Panc1 (cell line): ENCODE data around the gene ANK3. TPM values are rescaled to one million over a fixed set of nuclear protein-coding genes. Genes with fewer than 3 reads are reported as not detected.

Experiments used
- ATAC-seq: fragments of 200-7000 bp; cut with Tn5 transposase; 2 replicates; pipeline ENCODE4 v1.9.1; 2020; ENCODE audit warnings: mild to moderate bottlenecking, moderate library complexity
- BruUV-seq: library from RNA; stranded (reverse); fragments of 400-500 nt; replicated peaks from 2 replicates; lab custom pipeline; 2021; lab: Mats Ljungman, UMichigan
- CTCF ChIA-PET: fragments of 300-600 bp; sonication (Branson Sonifier 250); formaldehyde crosslinking; loops from one replicate; lab custom pipeline; 2022; ENCODE audit warnings: antibody characterized with exemption; lab: Charles Lee
- POLR2A ChIA-PET: fragments of 300-600 bp; sonication (Branson Sonifier 250); formaldehyde crosslinking; loops from one replicate; lab custom pipeline; 2022; ENCODE audit warnings: antibody characterized with exemption; lab: Charles Lee
- DNase-seq: peaks from one replicate; pipeline ENCODE4 v3.0.0-alpha.2; 2010; ENCODE audit warnings: low read depth, low spot score
- H3K27ac ChIP-seq: 2 replicates; pipeline ENCODE4 v1.5.1; 2011; ENCODE audit warnings: mild to moderate bottlenecking, low read length, inconsistent platforms
- H3K27me3 ChIP-seq: fragments of 200-500 bp; sonication (Bioruptor generic); 2 replicates; pipeline ENCODE4 v1.6.0; 2014; ENCODE audit warnings: low read length, inconsistent platforms; ENCODE audit not compliant: control insufficient read depth, insufficient read depth
- H3K36me3 ChIP-seq: fragments of 200-500 bp; sonication (Bioruptor generic); 2 replicates; pipeline ENCODE4 v1.5.1; 2014; ENCODE audit warnings: inconsistent platforms, mild to moderate bottlenecking, low read length, moderate library complexity; ENCODE audit not compliant: control insufficient read depth, insufficient read depth
- H3K4me1 ChIP-seq: 2 replicates; pipeline ENCODE4 v1.5.1; 2011; ENCODE audit warnings: inconsistent platforms, mild to moderate bottlenecking, low read length, moderate library complexity; ENCODE audit not compliant: control insufficient read depth, insufficient read depth
- H3K4me3 ChIP-seq, 2 experiments: 2 replicates each; pipeline ENCODE4 v1.5.1; 2011 to 2012; ENCODE audit warnings: low read depth in 2 of 2, low read length in 2 of 2, mild to moderate bottlenecking in 2 of 2, inconsistent platforms in 1 of 2, moderate library complexity in 1 of 2
- H3K9me3 ChIP-seq: fragments of 200-500 bp; sonication (Bioruptor generic); 2 replicates; pipeline ENCODE4 v1.5.1; 2014; ENCODE audit warnings: low read depth, mild to moderate bottlenecking, inconsistent platforms, low read length, moderate library complexity; ENCODE audit not compliant: control insufficient read depth, insufficient read depth
- CTCF ChIP-seq: fragments of 450-650 bp; IDR thresholded peaks from 2 replicates; pipeline ENCODE4 v1.5.1; 2017; ENCODE audit warnings: mild to moderate bottlenecking
- POLR2AphosphoS5 ChIP-seq: IDR thresholded peaks from 2 replicates; pipeline ENCODE4 v1.6.1; 2012; ENCODE audit warnings: mild to moderate bottlenecking, low read depth, low read length, moderate library complexity
- REST ChIP-seq, 2 experiments: IDR thresholded peaks; 2 replicates each; pipeline ENCODE4 v1.6.1; 2011 to 2012; ENCODE audit warnings: low read depth in 2 of 2, control low read depth in 1 of 2, low read length in 1 of 2, mild to moderate bottlenecking in 1 of 2, moderate library complexity in 1 of 2; ENCODE audit not compliant: insufficient read depth in 1 of 2
- SIN3A ChIP-seq: IDR thresholded peaks from 2 replicates; pipeline ENCODE4 v1.6.1; 2012; ENCODE audit warnings: low read depth, mild to moderate bottlenecking, low read length, moderate library complexity, borderline replicate concordance; ENCODE audit not compliant: insufficient read depth
- TCF7L2 ChIP-seq: IDR thresholded peaks from 2 replicates; pipeline ENCODE4 v1.6.1; 2011; ENCODE audit warnings: mild to moderate bottlenecking, low read depth, low read length, inconsistent platforms
- in situ Hi-C: cut with HindIII; loops from 2 replicates; pipeline ENCODE4 v1.10.0; 2016; ENCODE audit warnings: low sequenced_read_pairs, low pct_unique_long_range_greater_than_20kb
- intact Hi-C: fragments of 100-400 bp; cut with micrococcal nuclease; formaldehyde crosslinking; loops from one replicate; pipeline ENCODE4 v1.10.0; 2022; ENCODE audit not compliant: unreplicated experiment
- total RNA-seq: library from RNA; stranded (reverse); gene quantifications from one replicate; pipeline ENCODE4 v1.2.1, GENCODE V29; 2021; ENCODE audit not compliant: unreplicated experiment

ANK3 gene
- total RNA-seq, 1 experiment from 2014 or later, result 2.5 TPM

- H3K27ac ChIP-seq, result no peak overlapping the region
Observed at GRCh38 chr10:60430017-60430416, 40.3 kb upstream of the ANK3 start.

GRCh38 chr10:60429084-60429849 lies 39.6 kb upstream of the ANK3 start:
- TF ChIP-seq REST (IDR thresholded peaks at IDR 0.05; ENCODE audit: insufficient read depth in 1 of 2, low read depth in 2 of 2, low read length in 1 of 2) (no peak), TCF7L2 (no peak), SIN3A (no peak), POLR2AphosphoS5 (no peak), CTCF (no peak)
- Histone ChIP-seq H3K4me1 (no peaks in the 10 kb centered on the region), H3K9me3 (no peaks in the 10 kb centered on the region), H3K36me3 (no peaks in the 10 kb centered on the region), H3K27ac (no peak overlapping the region), H3K4me3 (no peak overlapping the region), H3K27me3 (peaks cover 5% of the 10 kb centered on the region; the same call in 1 of the 2 replicates)
- POLR2A ChIA-PET, result no interaction called here
- BruUV-seq, result no TSS peak
- intact Hi-C loops (no loop called here), in situ Hi-C loops (no loop called here)
- DNase-seq (no peak), ATAC-seq (no peak)
- CTCF ChIA-PET, result no interaction called here

More at GRCh38 chr10:60430017-60430416, 40.3 kb upstream of the ANK3 start:
- ChIA-PET CTCF (no interaction called here), POLR2A (no interaction called here)
- Histone ChIP-seq H3K4me1 (no peaks in the 10 kb centered on the region), H3K4me3 (no peak overlapping the region), H3K27me3 (peaks cover 5% of the 10 kb centered on the region; the same call in 1 of the 2 replicates), H3K36me3 (no peaks in the 10 kb centered on the region), H3K9me3 (no peaks in the 10 kb centered on the region)
- intact Hi-C loops (loop anchor here (5.0 kb wide), 1 partner anchor 803 kb away; no protein-coding TSS in a partner anchor), in situ Hi-C loops (no loop called here)
- no peak for DNase-seq
- TF ChIP-seq SIN3A (no peak), CTCF (no peak), REST (IDR thresholded peaks at IDR 0.05; ENCODE audit: insufficient read depth in 1 of 2, low read depth in 2 of 2, low read length in 1 of 2) (no peak), POLR2AphosphoS5 (no peak), TCF7L2 (no peak)
- BruUV-seq, result no TSS peak
- no peak for ATAC-seq
